HEK293T (cell line): ENCODE measurements around the gene GGA2.

Experiments used
- CTCF ChIA-PET: fragments of 350-600 bp; formaldehyde crosslinking; extraction: SDS; loops from one replicate; lab custom pipeline; 2021; ENCODE audit warnings: antibody characterized with exemption, inconsistent platforms; lab: Yijun Ruan, JAX
- POLR2A ChIA-PET: fragments of 350-600 bp; formaldehyde crosslinking; extraction: SDS; loops from one replicate; lab custom pipeline; 2020; ENCODE audit warnings: antibody characterized with exemption, inconsistent platforms; lab: Yijun Ruan, JAX
- DNase-seq: peaks from one replicate; pipeline ENCODE4 v3.0.0; 2012; ENCODE audit warnings: mixed read lengths; ENCODE audit errors: extremely low spot score
- ARNT ChIP-seq: fragments of 450-650 bp; IDR thresholded peaks from 2 replicates; pipeline ENCODE4 v1.6.1; 2017; ENCODE audit warnings: mild to moderate bottlenecking
- BHLHE40 ChIP-seq: fragments of 450-650 bp; IDR thresholded peaks from 2 replicates; pipeline ENCODE4 v1.6.1; 2016; ENCODE audit warnings: mild to moderate bottlenecking, moderate library complexity, borderline replicate concordance
- CTBP1 ChIP-seq: fragments of 450-650 bp; IDR thresholded peaks from 2 replicates; pipeline ENCODE4 v1.6.1; 2016; ENCODE audit warnings: borderline replicate concordance
- ELF4 ChIP-seq: fragments of 450-650 bp; IDR thresholded peaks from 2 replicates; pipeline ENCODE4 v1.6.1; 2017; ENCODE audit warnings: antibody characterized with exemption
- FOXA1 ChIP-seq: fragments of 450-650 bp; IDR thresholded peaks from 2 replicates; pipeline ENCODE4 v1.6.1; 2016; ENCODE audit warnings: mild to moderate bottlenecking
- FOXK2 ChIP-seq: fragments of 450-650 bp; IDR thresholded peaks from 2 replicates; pipeline ENCODE4 v1.6.1; 2016; ENCODE audit warnings: mild to moderate bottlenecking
- FOXM1 ChIP-seq: fragments of 450-650 bp; IDR thresholded peaks from 2 replicates; pipeline ENCODE4 v1.6.1; 2017; ENCODE audit warnings: mild to moderate bottlenecking, borderline replicate concordance
- HDGF ChIP-seq: fragments of 450-650 bp; IDR thresholded peaks from 2 replicates; pipeline ENCODE4 v1.6.1; 2017; ENCODE audit warnings: antibody characterized with exemption, borderline replicate concordance
- L3MBTL2 ChIP-seq: fragments of 450-650 bp; conservative IDR thresholded peaks from 2 replicates; pipeline ENCODE4 v1.6.1; 2016; ENCODE audit warnings: mild to moderate bottlenecking
- LEF1 ChIP-seq: fragments of 450-650 bp; IDR thresholded peaks from 2 replicates; pipeline ENCODE4 v1.6.1; 2017; ENCODE audit warnings: mild to moderate bottlenecking, borderline replicate concordance
- NFRKB ChIP-seq: fragments of 450-650 bp; IDR thresholded peaks from 2 replicates; pipeline ENCODE4 v1.6.1; 2016; ENCODE audit warnings: mild to moderate bottlenecking, moderate library complexity
- PKNOX1 ChIP-seq: fragments of 450-650 bp; IDR thresholded peaks from 2 replicates; pipeline ENCODE4 v1.6.1; 2016
- SP1 ChIP-seq: fragments of 450-650 bp; IDR thresholded peaks from 2 replicates; pipeline ENCODE4 v1.6.1; 2017
- SUZ12 ChIP-seq: fragments of 450-650 bp; IDR thresholded peaks from 2 replicates; pipeline ENCODE4 v1.6.1; 2016; ENCODE audit warnings: mild to moderate bottlenecking
- TARDBP ChIP-seq: fragments of 450-650 bp; IDR thresholded peaks from 2 replicates; pipeline ENCODE4 v1.6.1; 2016
- ZNF384 ChIP-seq: fragments of 450-650 bp; IDR thresholded peaks from 2 replicates; pipeline ENCODE4 v1.6.1; 2016

The GGA2 gene

DNA sequence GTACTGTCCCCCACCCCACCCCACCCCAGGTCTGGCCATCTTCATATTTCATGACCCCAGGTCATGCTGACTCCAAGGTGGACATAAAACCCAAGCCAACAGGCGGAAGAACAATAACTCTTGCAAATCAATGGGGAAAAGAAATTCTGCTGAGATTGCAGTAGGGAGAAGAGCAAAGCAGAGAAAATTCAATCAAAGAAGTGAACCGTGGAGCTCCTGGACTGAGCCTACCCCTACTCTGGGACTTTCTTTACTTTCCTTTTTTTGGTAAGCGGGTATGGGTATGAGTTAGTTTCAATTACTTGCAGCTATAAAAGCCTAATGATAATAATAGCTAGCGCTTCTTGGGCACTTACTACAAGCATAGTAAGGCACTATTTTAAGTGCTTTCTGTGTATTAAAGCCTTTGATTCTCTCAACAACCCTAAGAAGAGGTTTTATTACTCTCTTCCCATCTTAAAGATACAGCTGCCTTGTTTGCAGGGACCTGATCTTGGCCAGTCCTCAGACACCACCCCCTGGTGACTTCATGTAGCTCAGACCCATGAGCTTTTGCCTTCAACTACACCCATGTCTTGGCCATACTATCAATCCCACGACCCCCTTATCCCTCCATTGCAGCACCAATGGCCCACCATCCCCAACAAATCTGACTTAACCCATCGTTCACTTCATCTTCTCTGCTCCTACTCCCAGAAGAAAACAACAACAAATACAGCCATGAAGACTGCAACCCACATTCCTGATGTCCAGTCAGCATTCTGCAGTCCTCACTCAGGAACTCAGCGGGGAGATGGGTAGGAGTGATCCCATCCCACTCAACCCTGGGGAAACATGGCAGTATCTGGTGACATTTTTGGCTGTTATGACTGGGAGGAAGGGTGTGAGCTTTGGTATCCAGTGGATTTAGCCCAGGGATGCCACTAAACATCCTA, 4.4 kb downstream of the GGA2 start:
- TF ChIP-seq NFRKB (no peak), SUZ12 (no peak)
- peak; percentile 18 for DNase-seq
- ChIA-PET CTCF (interaction anchor here (0.6 to 1.0 kb wide), 2 partner anchors 70 to 94 kb away, joined by 3 to 5 read pairs; no protein-coding TSS in a partner anchor), POLR2A (no interaction called here)

- ChIA-PET CTCF (interaction anchor here (0.5 kb wide), 1 partner anchor 505 kb away, joined by 5 read pairs; no protein-coding TSS in a partner anchor), POLR2A (interaction anchor here (0.6 to 0.7 kb wide), 2 partner anchors 8 to 52 kb away, joined by 3 to 4 read pairs; partner anchors contain the start of genes EARS2 and UBFD1)
- no peak for DNase-seq
- TF ChIP-seq BHLHE40 = no peak
- TF ChIP-seq L3MBTL2 = no peak
- no peak for TF ChIP-seq LEF1
- no peak for TF ChIP-seq SUZ12
- TF ChIP-seq SP1 = no peak
- TF ChIP-seq NFRKB = no peak
- TF ChIP-seq PKNOX1 = no peak
- no peak for TF ChIP-seq TARDBP
- TF ChIP-seq FOXK2 = no peak
- TF ChIP-seq ELF4 = no peak
- TF ChIP-seq FOXM1 = no peak
- no peak for TF ChIP-seq ARNT
- no peak for TF ChIP-seq CTBP1
- no peak for TF ChIP-seq HDGF
- no peak for TF ChIP-seq FOXA1
- no peak for TF ChIP-seq ZNF384
Observed at GRCh38 chr16:23505180-23505665, 5.1 kb downstream of the GGA2 start.

- ChIA-PET POLR2A (interaction anchor here (0.6 to 0.7 kb wide), 2 partner anchors 9 to 53 kb away, joined by 3 to 4 read pairs; partner anchors contain the start of genes EARS2 and UBFD1), CTCF (interaction anchor here (0.5 kb wide), 1 partner anchor 506 kb away, joined by 5 read pairs; no protein-coding TSS in a partner anchor)
- peak; percentile 20 for DNase-seq
- TF ChIP-seq SP1 = no peak
Observed at GRCh38 chr16:23504453-23505179, 5.7 kb downstream of the GGA2 start.

GRCh38 chr16:23504076-23504452, 6.2 kb downstream of the GGA2 start:
- TF ChIP-seq SP1 (no peak), ZNF384 (no peak), L3MBTL2 (no peak), TARDBP (no peak), LEF1 (no peak), ELF4 (no peak), FOXK2 (no peak), HDGF (no peak), NFRKB (no peak), CTBP1 (no peak), SUZ12 (no peak), FOXA1 (no peak), FOXM1 (no peak), BHLHE40 (no peak), ARNT (no peak), PKNOX1 (no peak)
- CTCF ChIA-PET = no interaction called here
- POLR2A ChIA-PET = no interaction called here
- no peak for DNase-seq

DNA sequence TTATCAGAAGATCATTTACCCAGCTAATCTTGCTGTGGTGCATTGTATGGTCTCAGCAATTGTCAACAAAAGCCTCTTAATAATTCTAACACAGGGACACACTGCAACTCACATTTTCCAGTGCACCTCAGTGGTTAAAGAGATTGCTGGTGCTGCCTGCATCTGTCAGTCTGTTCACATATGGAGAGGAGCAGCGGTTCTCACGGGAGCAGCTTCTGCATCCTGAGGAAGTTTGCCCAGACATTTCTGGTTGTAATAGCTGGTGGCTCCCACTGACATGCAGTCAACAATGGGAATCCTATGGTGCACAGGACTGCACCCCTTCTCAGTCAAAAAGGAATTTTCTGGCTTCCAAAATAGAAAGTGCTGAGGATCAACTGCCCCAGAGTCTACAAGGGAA, 7.8 kb downstream of the GGA2 start:
- TF ChIP-seq L3MBTL2 (no peak), PKNOX1 (no peak), ELF4 (no peak), CTBP1 (no peak), ARNT (no peak), FOXA1 (no peak), SUZ12 (no peak), TARDBP (no peak), ZNF384 (no peak), HDGF (no peak), FOXM1 (no peak), FOXK2 (no peak), NFRKB (no peak), SP1 (no peak)
- ChIA-PET CTCF (no interaction called here), POLR2A (no interaction called here)
- DNase-seq = no peak

GRCh38 chr16:23501291-23501690, 9.0 kb downstream of the GGA2 start:
- TF ChIP-seq BHLHE40 = no peak
- TF ChIP-seq SP1 = no peak
- no peak for TF ChIP-seq LEF1
- no peak for TF ChIP-seq L3MBTL2
- TF ChIP-seq ZNF384 = no peak
- no peak for TF ChIP-seq CTBP1
- no peak for TF ChIP-seq PKNOX1
- no peak for TF ChIP-seq ELF4
- ChIA-PET POLR2A (no interaction called here), CTCF (no interaction called here)
- DNase-seq = no peak
